HL-60 (cell line): ENCODE measurements around the gene PKD1L1.

Source experiments
- DNase-seq, 2 experiments: peaks; one replicate each; pipeline ENCODE4 v3.0.0-alpha.2; 2010 to 2020; ENCODE audit warnings: low read depth in 1 of 2, low spot score in 1 of 2
- H3K27ac ChIP-seq: fragments of 250-450 bp; sonication (Bioruptor Pico); replicated peaks from 2 replicates; pipeline ENCODE4 v1.5.1; 2020; ENCODE audit warnings: mild to moderate bottlenecking, moderate library complexity
- H3K27me3 ChIP-seq: fragments of 250-450 bp; sonication (Bioruptor Pico); 2 replicates; pipeline ENCODE4 v1.5.1; 2021; ENCODE audit warnings: mild to moderate bottlenecking, moderate library complexity; ENCODE audit not compliant: insufficient read depth, poor library complexity, severe bottlenecking
- H3K4me3 ChIP-seq: replicated peaks from 2 replicates; pipeline ENCODE4 v1.5.1; 2011; ENCODE audit warnings: mild to moderate bottlenecking, control low read depth, low read length; ENCODE audit not compliant: insufficient read depth
- CTCF ChIP-seq: IDR thresholded peaks from one replicate; pipeline ENCODE4 v1.5.1; 2011; ENCODE audit warnings: low read length, control low read depth, inconsistent platforms; ENCODE audit not compliant: insufficient read depth
- GABPA ChIP-seq: IDR thresholded peaks from 2 replicates; pipeline ENCODE4 v1.6.1; 2012; ENCODE audit warnings: low read depth
- POLR2AphosphoS5 ChIP-seq: IDR thresholded peaks from 2 replicates; pipeline ENCODE4 v1.6.1; 2012; ENCODE audit warnings: low read depth
- REST ChIP-seq: IDR thresholded peaks from 2 replicates; pipeline ENCODE4 v1.6.1; 2012; ENCODE audit warnings: low read depth; ENCODE audit not compliant: insufficient replicate concordance
- SPI1 ChIP-seq: IDR thresholded peaks from 2 replicates; pipeline ENCODE4 v1.6.1; 2012; ENCODE audit warnings: low read depth, mild to moderate bottlenecking, borderline replicate concordance

PKD1L1 gene

GRCh38 chr7:47832105-47832715 lies 116.1 kb downstream of the PKD1L1 start:
- no peak for DNase-seq
- Histone ChIP-seq H3K27me3 (peaks cover 2% of the 10 kb centered on the region), H3K27ac (no peak overlapping the region), H3K4me3 (no peak overlapping the region)
- no peak for TF ChIP-seq SPI1
- no peak for TF ChIP-seq CTCF
- TF ChIP-seq POLR2AphosphoS5, result no peak
- no peak for TF ChIP-seq REST
- TF ChIP-seq GABPA, result no peak

GRCh38 chr7:47830015-47830414 lies 118.3 kb downstream of the PKD1L1 start:
- no peak for DNase-seq
- Histone ChIP-seq H3K4me3 (no peak overlapping the region), H3K27ac (no peak overlapping the region), H3K27me3 (peaks cover 2% of the 10 kb centered on the region)
- no peak for TF ChIP-seq GABPA
- no peak for TF ChIP-seq REST
- no peak for TF ChIP-seq CTCF
- TF ChIP-seq SPI1, result no peak
- TF ChIP-seq POLR2AphosphoS5, result no peak

- no peak for DNase-seq
Observed at GRCh38 chr7:47827871-47828270, 120.4 kb downstream of the PKD1L1 start.

More at GRCh38 chr7:47827871-47828270, 120.4 kb downstream of the PKD1L1 start:
- H3K27ac ChIP-seq, result no peak overlapping the region
- no peak overlapping the region for H3K4me3 ChIP-seq
- TF ChIP-seq GABPA (no peak), SPI1 (no peak), CTCF (no peak), REST (no peak), POLR2AphosphoS5 (no peak)
- H3K27me3 ChIP-seq, result peaks cover 7% of the 10 kb centered on the region
